AG09319 (cell line): Measurements from ENCODE around the gene TMEM187.

Experiments
- DNase-seq: peaks from one replicate; pipeline ENCODE4 v3.0.0-alpha.2; 2010; ENCODE audit warnings: low read depth; ENCODE audit errors: extremely low read depth
- TF ChIP-seq, protein P1 (sequence below): IDR thresholded peaks from 2 replicates; pipeline ENCODE4 v1.5.1; 2011; ENCODE audit warnings: low read depth, mild to moderate bottlenecking, inconsistent platforms, low read length, moderate library complexity

The TMEM187 gene

DNA sequence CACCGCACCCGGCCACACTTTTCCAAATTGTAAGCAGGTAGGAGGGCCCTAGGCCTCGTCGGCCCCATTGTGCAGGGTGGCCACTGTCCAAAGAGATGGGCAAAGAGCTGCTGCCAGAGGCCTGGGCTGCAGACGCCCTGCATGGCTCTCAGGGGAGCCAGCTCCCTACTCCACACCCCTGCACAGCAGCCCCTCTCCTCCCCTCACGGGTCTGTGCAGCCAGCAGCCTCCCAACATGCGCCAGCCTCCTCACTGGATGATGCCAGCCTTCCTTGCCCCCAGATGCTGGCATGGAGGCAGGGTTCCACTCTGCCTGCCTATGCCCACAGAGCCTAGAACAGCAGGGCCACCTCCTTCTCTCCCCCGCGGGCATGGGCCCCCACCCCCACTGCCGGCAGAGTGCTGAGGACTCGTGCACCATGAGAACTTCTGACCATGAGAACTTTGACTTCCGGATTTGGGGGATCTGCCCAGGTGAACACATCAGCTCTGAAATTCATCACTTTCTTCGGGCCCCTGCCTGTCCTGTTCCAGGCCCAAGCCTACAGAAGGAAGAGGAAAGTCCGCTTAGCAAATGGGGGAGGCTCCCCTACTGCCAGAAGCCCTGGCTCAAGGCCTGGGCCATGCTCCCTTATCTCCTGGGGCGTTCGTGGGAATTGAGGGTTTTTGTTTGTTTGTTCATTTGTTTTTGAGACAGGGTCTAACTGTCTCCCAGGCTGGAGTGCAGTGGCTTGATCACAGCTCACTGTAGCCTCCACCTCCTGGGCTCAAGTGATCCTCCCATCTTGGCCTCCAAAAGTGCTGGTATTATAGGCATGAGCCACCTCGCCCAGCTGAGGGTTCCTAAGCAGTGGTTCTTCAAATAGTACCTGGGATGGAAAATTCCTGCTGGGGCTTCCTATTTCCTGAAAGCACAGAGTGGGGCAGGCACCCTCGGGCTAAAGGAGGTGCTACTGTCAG lies 39.1 kb downstream of the TMEM187 start:
- TF ChIP-seq, protein P1, sequence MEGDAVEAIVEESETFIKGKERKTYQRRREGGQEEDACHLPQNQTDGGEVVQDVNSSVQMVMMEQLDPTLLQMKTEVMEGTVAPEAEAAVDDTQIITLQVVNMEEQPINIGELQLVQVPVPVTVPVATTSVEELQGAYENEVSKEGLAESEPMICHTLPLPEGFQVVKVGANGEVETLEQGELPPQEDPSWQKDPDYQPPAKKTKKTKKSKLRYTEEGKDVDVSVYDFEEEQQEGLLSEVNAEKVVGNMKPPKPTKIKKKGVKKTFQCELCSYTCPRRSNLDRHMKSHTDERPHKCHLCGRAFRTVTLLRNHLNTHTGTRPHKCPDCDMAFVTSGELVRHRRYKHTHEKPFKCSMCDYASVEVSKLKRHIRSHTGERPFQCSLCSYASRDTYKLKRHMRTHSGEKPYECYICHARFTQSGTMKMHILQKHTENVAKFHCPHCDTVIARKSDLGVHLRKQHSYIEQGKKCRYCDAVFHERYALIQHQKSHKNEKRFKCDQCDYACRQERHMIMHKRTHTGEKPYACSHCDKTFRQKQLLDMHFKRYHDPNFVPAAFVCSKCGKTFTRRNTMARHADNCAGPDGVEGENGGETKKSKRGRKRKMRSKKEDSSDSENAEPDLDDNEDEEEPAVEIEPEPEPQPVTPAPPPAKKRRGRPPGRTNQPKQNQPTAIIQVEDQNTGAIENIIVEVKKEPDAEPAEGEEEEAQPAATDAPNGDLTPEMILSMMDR = no peak

DNA sequence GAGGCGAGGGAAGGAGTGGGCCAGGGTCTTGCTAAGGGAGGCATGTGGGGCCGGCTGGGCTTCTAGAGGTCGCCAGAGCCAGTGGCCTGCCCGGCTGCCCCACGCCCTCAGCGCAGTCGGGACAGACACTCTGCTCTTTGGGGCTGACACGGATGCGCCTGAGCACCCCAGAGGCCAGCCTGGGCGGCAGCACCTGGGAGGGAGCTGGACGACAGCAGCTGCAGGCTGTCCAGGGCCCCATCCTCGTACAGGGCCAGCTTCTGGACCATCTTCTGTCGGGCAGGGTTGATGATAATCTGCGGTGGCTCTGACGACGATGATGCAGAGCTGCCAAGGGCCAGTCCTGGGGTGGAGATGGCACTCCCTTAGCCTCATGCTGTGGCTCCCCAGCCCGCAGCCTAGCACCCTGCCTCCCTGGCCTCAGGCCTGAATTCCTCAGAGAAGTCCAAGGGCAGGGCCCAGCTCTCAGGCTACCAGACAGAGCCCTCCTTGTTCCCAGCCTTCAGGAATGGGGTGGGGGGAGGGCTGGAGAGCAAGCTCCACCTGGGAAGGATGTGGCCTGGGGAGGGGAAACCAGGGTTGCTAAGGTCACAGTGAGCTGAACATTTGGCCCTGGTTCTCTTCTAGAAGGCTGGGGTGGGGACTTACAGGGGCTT lies 39.9 kb downstream of the TMEM187 start:
- TF ChIP-seq, protein P1 = no peak

More for the DNA sequence above, 39.1 kb downstream of the TMEM187 start:
- no peak for DNase-seq

DNA sequence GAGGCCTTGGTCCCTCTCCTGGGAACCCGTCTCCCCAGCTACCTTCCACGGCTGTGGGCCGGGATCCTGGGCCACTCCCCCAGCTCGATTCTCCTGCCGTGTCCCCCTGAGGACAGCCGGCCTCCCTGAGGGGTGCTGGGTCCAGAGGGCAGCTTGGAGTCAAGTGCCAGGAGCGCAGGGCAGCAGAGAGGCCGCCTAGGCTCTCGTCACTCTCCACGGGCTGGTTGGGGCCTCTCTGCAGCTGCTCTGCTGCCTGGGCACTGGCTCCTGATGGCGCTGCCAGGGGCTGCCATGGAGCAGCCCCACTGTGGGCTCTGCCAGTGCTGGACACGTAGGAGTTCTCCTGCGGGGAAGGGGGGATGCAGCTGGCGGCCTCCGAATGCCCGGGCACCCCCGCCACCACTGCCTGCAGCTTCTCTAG lies 40.5 kb downstream of the TMEM187 start:
- TF ChIP-seq, protein P1 = no peak
- DNase-seq = no peak

More for the DNA sequence above, 39.9 kb downstream of the TMEM187 start:
- DNase-seq = no peak

DNA sequence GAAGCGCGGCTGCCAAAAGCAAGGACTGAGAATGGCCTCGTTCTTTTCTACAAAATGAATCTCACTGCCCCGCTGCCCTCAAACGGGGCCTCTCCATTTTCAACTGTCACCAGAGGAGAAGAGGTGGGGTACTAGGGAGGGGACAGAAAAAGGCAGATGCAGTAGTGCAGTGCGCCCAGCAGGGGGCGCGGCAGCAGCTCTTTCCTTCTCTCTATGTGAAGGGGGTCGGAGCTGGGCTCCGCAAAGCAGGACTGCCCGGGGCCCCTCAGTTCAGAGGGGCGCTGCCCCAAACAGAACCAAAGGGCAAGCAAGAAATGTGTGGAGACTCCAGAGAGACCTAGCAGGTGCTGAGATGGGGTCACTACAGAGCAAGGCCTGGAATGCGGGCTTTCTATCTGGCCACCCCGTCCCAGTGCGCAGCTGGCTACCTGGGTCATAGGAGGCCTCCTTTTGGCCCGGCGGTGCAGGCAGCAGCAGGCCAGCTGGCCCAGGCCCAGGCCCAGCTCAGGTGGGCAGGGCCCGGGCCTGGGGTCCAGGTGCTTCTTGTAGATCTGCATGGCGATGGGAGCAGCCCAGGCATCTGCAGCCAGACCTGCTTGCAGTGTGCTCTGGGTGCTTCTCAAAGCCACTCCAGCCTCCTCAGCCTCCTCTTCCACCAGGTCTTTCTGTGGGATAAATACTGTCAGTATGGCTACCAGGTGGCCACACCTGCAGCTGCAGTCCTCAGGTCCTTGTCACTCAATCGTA lies 41.2 kb downstream of the TMEM187 start:
- DNase-seq = no peak
- TF ChIP-seq, protein P1 = peak; percentile 88

DNA sequence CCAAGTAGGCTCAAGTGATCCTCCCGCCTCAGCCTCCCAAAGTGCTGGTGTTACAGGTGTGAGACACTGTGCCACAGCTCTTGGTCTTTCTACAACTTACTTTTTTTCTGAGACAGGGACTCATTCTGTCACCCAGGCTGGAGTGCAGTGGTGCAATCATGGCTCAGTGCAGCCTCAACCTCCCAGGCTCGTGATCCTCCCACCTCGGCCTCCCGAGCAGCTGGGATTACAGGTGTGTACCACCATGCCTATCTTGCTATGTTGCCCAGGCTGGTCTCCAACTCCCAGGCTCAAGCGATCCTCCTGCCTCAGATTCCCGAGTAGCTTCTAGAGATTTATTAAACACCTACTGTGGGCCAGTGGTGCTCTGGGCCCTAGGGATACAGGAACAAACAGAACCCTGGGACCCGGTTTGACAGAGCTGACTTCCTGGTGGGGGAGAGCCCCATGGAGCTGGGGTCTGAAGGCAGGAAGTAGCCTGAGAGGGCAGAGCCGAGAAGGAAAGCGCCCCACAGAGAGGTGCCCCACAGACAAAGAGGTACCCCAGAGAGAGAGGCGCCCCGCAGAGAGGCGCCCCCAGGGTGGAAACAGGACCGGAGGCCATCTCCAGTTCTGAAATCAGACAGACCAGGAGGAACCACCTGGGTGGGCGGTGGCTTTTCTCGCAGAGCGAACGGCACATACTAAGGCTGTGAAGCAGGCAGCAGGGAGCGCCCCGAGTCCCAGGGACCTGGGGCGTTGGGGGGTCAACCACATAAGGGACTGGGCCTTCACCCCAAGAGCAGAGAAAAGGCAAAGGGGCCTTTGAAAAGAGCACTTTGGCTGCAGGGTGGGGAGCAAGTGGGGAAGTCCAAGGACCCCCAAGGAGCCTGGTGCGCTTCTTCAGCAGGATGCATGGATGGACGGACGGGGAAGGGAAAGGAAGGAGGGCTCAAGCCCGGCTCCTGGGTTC lies 42.2 kb downstream of the TMEM187 start:
- TF ChIP-seq, protein P1 = no peak
- no peak for DNase-seq

DNA sequence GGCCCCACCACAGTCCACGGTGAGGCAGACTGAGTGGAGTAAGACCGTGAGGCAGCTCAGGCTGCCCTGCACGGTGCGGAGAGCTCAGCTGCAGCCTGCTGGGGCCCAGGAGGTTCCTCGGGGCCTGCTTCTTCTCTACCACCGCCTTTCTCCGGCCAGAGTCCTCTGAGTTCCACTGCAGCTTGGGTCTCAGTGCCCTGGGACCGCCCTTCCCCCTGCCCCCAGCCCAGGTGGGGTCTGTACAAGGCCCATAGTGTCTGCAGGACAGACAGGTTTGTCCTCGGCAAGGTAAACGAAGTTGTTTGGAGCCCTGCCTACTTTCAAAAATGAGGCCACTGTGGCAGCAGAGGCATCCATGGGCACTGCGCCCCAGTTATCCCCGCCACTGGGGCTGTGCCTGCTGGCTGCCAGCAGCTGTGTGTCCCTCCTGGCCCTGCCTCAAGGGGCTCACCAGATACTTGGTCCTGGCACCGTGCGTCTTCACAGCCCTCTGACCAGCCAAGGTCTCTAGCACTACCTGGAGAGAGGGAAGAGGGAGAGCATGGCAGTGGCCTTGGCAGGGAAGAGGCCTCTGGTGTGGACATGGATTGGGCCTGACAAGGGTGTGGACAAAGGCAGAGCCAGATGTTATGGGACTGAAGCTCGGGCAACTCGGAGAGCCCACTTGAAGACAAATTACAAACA lies 43.2 kb downstream of the TMEM187 start:
- no peak for DNase-seq
- TF ChIP-seq, protein P1 = no peak
